ENCODE measurements around the gene RAPGEF2. TPM values are rescaled to one million over a fixed set of nuclear protein-coding genes. Genes with fewer than 3 reads are reported as not detected.

Gene RAPGEF2
- total RNA-seq, 1 experiment from 2014 or later: 12.7 TPM

GRCh38 chr4:159279084-159279483 lies 176.2 kb downstream of the RAPGEF2 start:
- no peak for DNase-seq (ENCODE audit: low read depth)

- no peak for DNase-seq (ENCODE audit: low read depth)
Measured at GRCh38 chr4:159280442-159281172, 177.7 kb downstream of the RAPGEF2 start.

GRCh38 chr4:159281771-159282170 lies 178.9 kb downstream of the RAPGEF2 start:
- DNase-seq (ENCODE audit: low read depth): no peak

DNA sequence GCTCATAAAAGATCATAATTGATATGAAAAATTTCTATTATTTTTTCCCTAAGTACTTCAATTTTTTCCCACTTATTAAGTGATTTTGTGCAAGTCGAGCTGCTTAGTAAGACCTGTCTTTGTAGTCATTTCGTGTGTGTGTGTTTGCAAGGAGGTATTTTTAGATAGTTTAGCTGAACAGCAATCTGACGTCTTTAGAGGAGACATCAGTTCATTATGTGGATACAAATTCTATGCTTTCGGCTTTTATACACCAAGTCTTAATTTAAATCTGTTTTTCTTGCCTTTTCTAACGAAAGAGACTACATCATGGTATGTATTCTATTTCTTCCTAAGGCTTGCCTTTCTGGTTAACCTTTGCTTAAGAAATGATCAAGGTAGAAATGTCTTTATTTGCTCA lies 179.4 kb downstream of the RAPGEF2 start:
- no peak for DNase-seq (ENCODE audit: low read depth)

GRCh38 chr4:159282944-159283343 lies 180.1 kb downstream of the RAPGEF2 start:
- no peak for DNase-seq (ENCODE audit: low read depth)

GRCh38 chr4:159283696-159284095 lies 180.8 kb downstream of the RAPGEF2 start:
- peak; percentile 47 for DNase-seq (ENCODE audit: low read depth)

GRCh38 chr4:159284113-159284512 lies 181.2 kb downstream of the RAPGEF2 start:
- DNase-seq (ENCODE audit: low read depth): no peak

DNA sequence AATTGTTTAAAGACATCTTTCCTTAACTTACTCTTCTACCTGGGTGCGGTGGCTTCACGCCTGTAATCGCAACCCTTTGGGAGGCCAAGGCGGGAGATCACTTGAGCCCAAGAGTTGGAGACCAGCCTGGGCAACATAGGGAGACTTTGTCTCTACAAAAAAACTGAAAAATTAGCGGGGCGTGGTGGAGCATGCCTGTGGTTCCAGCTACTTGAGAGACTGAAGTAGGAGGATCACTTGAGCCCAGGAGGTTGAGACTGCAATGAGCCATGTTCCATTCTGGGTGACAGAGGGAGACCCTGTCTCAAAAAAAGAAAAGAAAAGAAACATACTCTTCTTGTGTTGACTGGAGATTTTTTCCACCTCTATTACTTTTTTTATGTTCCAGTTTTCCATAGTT lies 181.9 kb downstream of the RAPGEF2 start:
- no peak for DNase-seq (ENCODE audit: low read depth)

GRCh38 chr4:159287767-159288166 lies 184.9 kb downstream of the RAPGEF2 start:
- DNase-seq (ENCODE audit: low read depth): no peak

- DNase-seq (ENCODE audit: low read depth): no peak
Measured at GRCh38 chr4:159289682-159290081, 186.8 kb downstream of the RAPGEF2 start.

DNA sequence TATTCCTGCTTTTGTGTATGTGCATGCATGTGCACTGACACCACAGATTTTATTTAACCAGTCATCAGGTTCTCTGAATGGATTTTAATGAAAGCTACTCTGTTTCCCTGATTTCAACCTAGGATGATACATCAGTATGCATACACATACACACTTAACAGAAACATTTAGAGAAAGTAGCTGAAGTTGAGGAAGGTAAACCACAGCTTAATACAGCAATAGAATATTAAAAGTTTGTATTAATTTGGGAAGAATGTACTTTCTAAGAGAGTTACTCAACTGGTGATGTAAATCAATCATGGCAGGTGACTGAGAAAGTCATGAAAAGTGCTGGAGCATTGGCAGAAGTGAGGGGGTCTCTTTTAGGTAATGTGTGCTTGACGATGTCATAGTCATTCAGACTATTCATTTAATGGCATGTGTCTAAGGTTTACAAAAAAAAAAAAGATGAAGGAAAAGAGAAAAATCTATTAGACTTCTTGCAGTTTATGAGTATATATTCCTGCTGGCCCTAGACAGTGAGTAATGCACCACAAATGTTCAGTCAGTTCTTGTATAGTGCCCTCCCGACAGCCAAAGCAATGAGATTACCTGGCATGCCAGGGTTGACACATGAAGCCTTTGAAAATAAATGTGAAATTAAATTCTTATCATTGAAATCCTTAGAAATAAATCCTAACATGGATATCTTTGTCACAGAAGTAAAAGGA lies 187.6 kb downstream of the RAPGEF2 start:
- DNase-seq (ENCODE audit: low read depth): no peak

DNA sequence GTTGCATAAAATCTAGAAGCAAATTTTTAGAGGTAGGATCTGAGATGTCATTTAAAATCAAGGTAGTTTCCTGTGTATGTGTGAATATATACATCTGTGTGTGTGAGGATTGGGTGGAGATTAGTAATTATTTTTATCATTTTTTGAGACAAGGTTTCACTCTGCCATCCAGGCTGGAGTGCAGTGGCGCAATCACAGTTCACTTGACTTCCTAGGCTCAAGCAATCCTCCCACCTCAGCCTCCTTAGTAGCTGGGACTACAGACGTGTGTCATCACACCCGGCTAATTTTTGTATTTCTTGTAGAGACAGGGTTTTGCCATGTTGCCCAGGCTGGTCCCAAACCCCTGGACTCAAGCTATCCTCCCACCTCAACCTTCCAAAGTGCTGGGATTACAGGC lies 188.3 kb downstream of the RAPGEF2 start:
- DNase-seq (ENCODE audit: low read depth): no peak

DNA sequence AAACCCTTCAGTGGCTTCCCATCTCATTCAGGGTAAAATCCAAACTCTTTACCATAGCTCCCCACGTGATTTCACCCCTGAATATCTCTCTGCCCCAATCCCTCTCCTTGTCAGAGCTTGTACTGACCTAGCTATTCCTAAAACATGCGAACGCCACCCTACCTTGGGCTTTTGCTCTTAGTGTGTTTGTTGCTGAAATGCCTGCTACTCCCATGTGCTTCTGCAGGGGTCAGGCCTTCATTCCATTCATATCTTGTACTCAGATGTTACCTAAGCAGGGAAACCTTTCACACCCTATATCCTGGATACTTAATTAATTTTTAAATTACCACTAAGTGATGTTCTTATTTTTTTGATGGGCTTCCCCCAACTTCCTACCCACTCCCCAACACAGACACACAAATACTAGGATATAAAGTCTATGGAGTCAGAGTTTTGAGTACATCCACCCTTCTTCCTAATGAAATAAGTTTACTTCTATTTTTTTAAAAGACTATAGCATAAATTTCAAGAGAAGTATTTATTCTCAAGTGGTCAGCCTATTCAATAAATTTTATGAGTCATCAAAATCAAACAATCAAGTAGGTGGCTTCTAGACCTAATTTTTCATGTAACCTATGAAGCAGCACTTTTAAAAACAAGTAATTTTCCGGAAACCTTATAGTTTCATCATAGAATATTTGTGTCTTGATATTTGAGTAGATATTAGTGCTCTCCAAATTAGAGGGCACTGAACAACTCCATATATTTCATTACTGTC lies 189.4 kb downstream of the RAPGEF2 start:
- no peak for DNase-seq (ENCODE audit: low read depth)

- DNase-seq (ENCODE audit: low read depth): no peak
Measured at GRCh38 chr4:159293811-159294515, 191.1 kb downstream of the RAPGEF2 start.

DNA sequence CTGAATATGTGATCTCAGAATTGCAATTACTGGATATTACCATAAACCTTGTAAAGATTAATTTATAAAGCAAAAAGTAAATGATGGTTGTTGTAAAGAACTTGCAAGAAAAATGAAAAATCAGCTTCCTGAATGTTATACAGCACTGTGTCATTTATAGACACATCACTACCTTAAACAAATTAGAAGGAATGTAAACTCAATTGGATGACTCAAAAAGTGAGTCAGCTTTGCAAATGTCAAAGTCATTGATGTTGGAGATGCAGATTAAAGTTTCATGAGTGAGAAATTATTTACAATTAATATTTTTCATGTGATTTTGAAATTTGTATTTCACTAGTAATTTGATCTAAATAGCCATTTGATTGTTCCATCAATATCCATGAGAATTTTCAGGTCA lies 193.2 kb downstream of the RAPGEF2 start:
- DNase-seq (ENCODE audit: low read depth): peak; percentile 50

GRCh38 chr4:159297091-159297490 lies 194.2 kb downstream of the RAPGEF2 start:
- no peak for DNase-seq (ENCODE audit: low read depth)

DNA sequence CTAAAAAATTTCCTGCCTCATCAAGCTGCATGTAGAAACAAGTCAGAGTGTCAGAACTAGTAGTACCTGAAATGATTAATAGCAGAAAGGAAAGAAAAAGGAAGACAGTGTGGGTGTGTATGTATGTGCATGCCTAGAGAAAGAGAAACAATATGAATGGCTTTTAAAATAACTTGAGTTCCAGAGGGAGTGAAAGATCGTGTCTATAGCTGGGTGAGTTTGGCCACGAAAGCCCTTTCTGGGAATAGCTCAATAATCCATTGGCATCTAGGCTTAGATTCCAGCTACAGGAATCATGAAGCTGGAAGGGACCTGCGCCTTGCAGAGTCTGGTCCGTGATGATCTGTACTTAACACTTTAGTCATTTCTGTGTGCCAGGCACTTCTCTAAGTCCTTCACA lies 195.6 kb downstream of the RAPGEF2 start:
- peak; percentile 7 for DNase-seq (ENCODE audit: low read depth)

DNA sequence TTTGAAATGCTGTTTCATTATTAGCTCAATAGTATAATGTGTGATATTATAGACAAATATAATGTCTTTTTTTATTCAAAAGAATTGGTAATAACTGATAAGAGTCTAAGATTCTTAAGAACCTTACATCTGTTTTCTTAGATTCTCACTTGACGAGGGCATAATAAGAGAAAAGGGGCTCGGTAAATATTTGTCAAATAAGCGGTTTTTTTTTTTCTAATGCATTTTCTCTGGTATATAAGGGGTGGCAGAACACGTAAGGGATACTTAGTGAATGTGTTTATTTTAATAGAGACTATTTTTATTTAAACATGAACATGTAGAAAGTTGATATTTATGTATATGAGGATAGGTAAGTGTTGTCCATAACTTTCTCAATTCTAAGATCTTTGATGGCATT lies 200.6 kb downstream of the RAPGEF2 start:
- DNase-seq (ENCODE audit: low read depth): no peak

- no peak for DNase-seq (ENCODE audit: low read depth)
Measured at GRCh38 chr4:159305129-159305528, 202.2 kb downstream of the RAPGEF2 start.

DNA sequence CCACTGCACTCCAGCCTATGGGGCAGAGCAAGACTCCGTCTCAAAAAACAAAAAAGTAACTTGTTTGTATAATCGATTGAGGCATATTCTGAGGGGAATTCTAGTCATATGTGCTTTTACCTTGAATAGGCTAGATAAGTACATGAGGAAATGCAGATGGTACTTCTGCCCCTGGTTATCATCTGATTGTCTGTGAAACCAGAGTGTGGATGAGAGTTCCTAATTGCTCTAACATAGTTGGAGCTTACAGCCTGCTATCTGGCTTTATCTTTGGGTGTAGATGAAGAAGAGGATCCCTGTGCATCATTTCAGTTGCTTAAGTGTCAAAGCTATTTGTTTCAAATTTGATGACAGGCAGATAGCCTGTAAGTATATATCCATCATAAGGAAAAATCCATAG lies 205.1 kb downstream of the RAPGEF2 start:
- no peak for DNase-seq (ENCODE audit: low read depth)

DNA sequence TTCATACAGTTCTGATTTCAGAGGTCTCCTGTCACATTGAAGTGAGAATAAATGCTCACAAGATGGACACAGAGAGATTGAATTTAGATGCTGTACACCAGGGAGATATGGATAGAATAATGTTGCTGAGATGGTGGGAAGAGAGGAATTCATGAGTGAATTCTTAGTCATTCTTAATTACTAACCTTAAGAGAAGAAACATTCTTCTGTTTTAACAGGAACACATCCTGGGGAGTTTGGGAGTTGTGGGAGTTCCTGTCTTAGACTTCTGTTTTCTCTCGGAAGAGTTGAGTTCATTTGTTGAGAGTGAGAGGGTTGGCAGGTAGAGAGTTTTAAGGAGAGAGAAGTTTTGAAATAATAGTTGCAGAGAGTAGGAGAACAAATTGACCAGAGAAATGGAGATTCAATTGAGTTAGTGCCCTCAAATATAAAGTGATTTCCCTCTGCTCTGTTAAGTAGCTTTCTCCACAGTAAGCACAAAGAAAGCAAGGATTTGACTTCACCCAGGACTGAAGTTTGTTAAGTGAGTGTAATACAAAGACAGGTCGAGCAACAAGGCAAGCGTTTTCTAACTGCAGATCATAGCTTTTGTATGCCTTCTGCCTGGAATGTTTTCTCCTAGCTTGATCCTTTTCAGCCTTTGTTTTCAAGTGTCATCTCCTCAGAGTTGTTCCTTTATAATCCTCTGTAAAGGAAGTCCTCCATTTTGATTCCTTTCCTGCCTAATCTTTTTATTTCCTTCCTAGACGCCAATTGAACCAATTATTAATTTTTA lies 205.9 kb downstream of the RAPGEF2 start:
- peak; percentile 52 for DNase-seq (ENCODE audit: low read depth)

Data from RPMI7951 (cell line).